Transverse colon (tissue), 4 donors: Measurements from ENCODE around the gene GPBAR1.

ENCODE experiments used
- CTCF ChIP-seq, 5 experiments: fragments of 200-600 bp in 3 of 5; fragments of 450-650 bp in 2 of 5; sonication (generic) in 3 of 5; IDR thresholded peaks; 1 replicate in 2 of 5; 2 replicates in 3 of 5; pipeline ENCODE4 v1.5.1; 2016 to 2017; ENCODE audit warnings: antibody characterized with exemption in 5 of 5, inconsistent platforms in 3 of 5, mild to moderate bottlenecking in 2 of 5, moderate library complexity in 1 of 5
- EP300 ChIP-seq: sonication (generic); formaldehyde crosslinking; IDR thresholded peaks from one replicate; pipeline ENCODE4 v1.6.1; 2017; ENCODE audit warnings: antibody characterized with exemption, low read depth
- POLR2A ChIP-seq: fragments of 450-650 bp; IDR thresholded peaks from one replicate; pipeline ENCODE4 v1.6.1; 2016; ENCODE audit warnings: antibody characterized with exemption, mild to moderate bottlenecking, moderate library complexity
- POLR2AphosphoS5 ChIP-seq, 3 donors: sonication (generic); formaldehyde crosslinking; IDR thresholded peaks; one replicate each; pipeline ENCODE4 v1.6.1; 2016; ENCODE audit warnings: antibody characterized with exemption in 3 of 3

- TF ChIP-seq CTCF (IDR thresholded peaks at IDR 0.05), result no peak
- no peak for TF ChIP-seq POLR2AphosphoS5 (IDR thresholded peaks at IDR 0.05)
- no peak for TF ChIP-seq EP300
- TF ChIP-seq POLR2A, result no peak
Observed at GRCh38 chr2:218249691-218250090, 11.1 kb upstream of the GPBAR1 start.
